ENCODE measurements around the gene OGDH.

- no peak for TF ChIP-seq POLR2AphosphoS5 (IDR thresholded peaks at IDR 0.05; ENCODE audit: borderline replicate concordance, low read depth, low read length)
- TF ChIP-seq EZH2 (IDR thresholded peaks at IDR 0.05), result no peak
Measured at GRCh38 chr7:44694766-44695165, 88.3 kb downstream of the OGDH start.
